Keratinocyte (primary cell): ENCODE results near the gene SUN1. TPM values are rescaled to one million over a fixed set of nuclear protein-coding genes. Genes with fewer than 3 reads are reported as not detected.
A peak's percentile ranks its signal among the peaks of the same experiment; 100 is the strongest.

Experiments used
- DNase-seq: peaks from one replicate; pipeline ENCODE4 v3.0.0-alpha.2; 2011; ENCODE audit warnings: low read depth, missing footprints, low spot score
- FAIRE-seq: peaks from 2 replicates; lab custom pipeline; 2011; peaks lifted over from hg19 to GRCh38; lab: Jason Lieb, UNC
- H2AFZ ChIP-seq: 2 replicates; pipeline ENCODE4 v1.6.0; 2012; ENCODE audit warnings: low read length, control low read depth, inconsistent platforms; ENCODE audit not compliant: control insufficient read depth
- H3K27ac ChIP-seq: 2 replicates; pipeline ENCODE4 v1.5.1; 2011; ENCODE audit warnings: low read length; ENCODE audit not compliant: control insufficient read depth, insufficient read depth
- H3K27me3 ChIP-seq: 3 replicates; pipeline ENCODE4 v1.6.0; 2011; ENCODE audit warnings: low read length; ENCODE audit not compliant: control insufficient read depth, insufficient read depth; ENCODE audit errors: extremely low read depth
- H3K36me3 ChIP-seq, 2 experiments: 2 replicates in 1 of 2; 3 replicates in 1 of 2; pipeline ENCODE4 v1.5.1; 2011; ENCODE audit warnings: low read length in 2 of 2, mild to moderate bottlenecking in 1 of 2; ENCODE audit not compliant: control insufficient read depth in 2 of 2, insufficient read depth in 2 of 2; ENCODE audit errors: extremely low read depth in 1 of 2
- H3K4me1 ChIP-seq: 3 replicates; pipeline ENCODE4 v1.5.1; 2011; ENCODE audit warnings: low read length; ENCODE audit not compliant: control insufficient read depth, insufficient read depth; ENCODE audit errors: extremely low read depth
- H3K4me2 ChIP-seq: 3 replicates; pipeline ENCODE4 v1.6.0; 2011; ENCODE audit warnings: low read depth, low read length; ENCODE audit not compliant: control insufficient read depth, insufficient read depth; ENCODE audit errors: extremely low read depth
- H3K4me3 ChIP-seq, 3 experiments: fragments of 200-600 bp in 1 of 3; sonication (generic) in 1 of 3; 2 replicates in 2 of 3; 3 replicates in 1 of 3; pipeline ENCODE4 v1.5.1; 2011 to 2016; ENCODE audit warnings: low read length in 3 of 3, mild to moderate bottlenecking in 3 of 3, control low read depth in 2 of 3, inconsistent platforms in 1 of 3, low read depth in 1 of 3, mixed read lengths in 1 of 3, mixed run types in 1 of 3, moderate library complexity in 1 of 3; ENCODE audit not compliant: control insufficient read depth in 2 of 3, insufficient read depth in 2 of 3; ENCODE audit errors: extremely low read depth in 1 of 3
- H3K79me2 ChIP-seq: 2 replicates; pipeline ENCODE4 v1.6.0; 2012; ENCODE audit warnings: low read length; ENCODE audit not compliant: control insufficient read depth, insufficient read depth
- H3K9ac ChIP-seq: 3 replicates; pipeline ENCODE4 v1.6.0; 2011; ENCODE audit warnings: low read length; ENCODE audit not compliant: control insufficient read depth, insufficient read depth; ENCODE audit errors: extremely low read depth
- H3K9me1 ChIP-seq: 3 replicates; pipeline ENCODE4 v1.6.0; 2011; ENCODE audit warnings: low read length; ENCODE audit not compliant: control insufficient read depth, insufficient read depth; ENCODE audit errors: extremely low read depth
- H3K9me3 ChIP-seq: 2 replicates; pipeline ENCODE4 v1.5.1; 2012; ENCODE audit warnings: low read depth, low read length; ENCODE audit not compliant: control insufficient read depth
- H4K20me1 ChIP-seq: 3 replicates; pipeline ENCODE4 v1.6.0; 2011; ENCODE audit warnings: low read length; ENCODE audit not compliant: control insufficient read depth, insufficient read depth; ENCODE audit errors: extremely low read depth
- EZH2 ChIP-seq: IDR thresholded peaks from one replicate; pipeline ENCODE4 v1.6.1; 2012; ENCODE audit warnings: inconsistent platforms, mild to moderate bottlenecking, low read length, moderate library complexity
- dilution Hi-C: fragments of 300-500 bp; cut with MboI; formaldehyde crosslinking; loops from one replicate; pipeline ENCODE4 v1.7.0; 2020; ENCODE audit warnings: low sequenced_read_pairs; ENCODE audit not compliant: extremely low pct_ligation_motif_present
- polyA minus RNA-seq, 3 experiments: library from RNA; depleted of rRNA, polyadenylated mRNA; stranded (reverse); fragments of >200 nt; gene quantifications; 1 replicate in 1 of 3; 2 replicates in 1 of 3; 3 replicates in 1 of 3; pipeline ENCODE4 v1.2.3, GENCODE V29; 2011
- polyA plus RNA-seq, 5 experiments: library from polyadenylated mRNA; depleted of rRNA in 3 of 5; stranded (reverse) in 3 of 5; stranded (forward) in 1 of 5; unstranded in 1 of 5; fragments of >200 nt; gene quantifications; 1 replicate in 1 of 5; 2 replicates in 3 of 5; 3 replicates in 1 of 5; pipeline versions ENCODE4 v1.2.1 to v1.2.3, GENCODE V29; 2011 to 2012; ENCODE audit warnings: missing spikeins in 2 of 5, low read depth in 1 of 5, low replicate concordance in 1 of 5
- TF ChIP-seq, protein P1 (sequence below), 3 experiments: IDR thresholded peaks in 1 of 3; conservative IDR thresholded peaks in 1 of 3; optimal IDR thresholded peaks in 1 of 3; 2 replicates in 2 of 3; 3 replicates in 1 of 3; pipeline versions ENCODE3 to v1.5.1; 2011; ENCODE audit warnings: low read length in 3 of 3, mild to moderate bottlenecking in 3 of 3, moderate library complexity in 2 of 3, control low read depth in 1 of 3, inconsistent platforms in 1 of 3; ENCODE audit not compliant: insufficient read depth in 2 of 3; ENCODE audit errors: extremely low read depth in 1 of 3

The SUN1 gene, protein sequence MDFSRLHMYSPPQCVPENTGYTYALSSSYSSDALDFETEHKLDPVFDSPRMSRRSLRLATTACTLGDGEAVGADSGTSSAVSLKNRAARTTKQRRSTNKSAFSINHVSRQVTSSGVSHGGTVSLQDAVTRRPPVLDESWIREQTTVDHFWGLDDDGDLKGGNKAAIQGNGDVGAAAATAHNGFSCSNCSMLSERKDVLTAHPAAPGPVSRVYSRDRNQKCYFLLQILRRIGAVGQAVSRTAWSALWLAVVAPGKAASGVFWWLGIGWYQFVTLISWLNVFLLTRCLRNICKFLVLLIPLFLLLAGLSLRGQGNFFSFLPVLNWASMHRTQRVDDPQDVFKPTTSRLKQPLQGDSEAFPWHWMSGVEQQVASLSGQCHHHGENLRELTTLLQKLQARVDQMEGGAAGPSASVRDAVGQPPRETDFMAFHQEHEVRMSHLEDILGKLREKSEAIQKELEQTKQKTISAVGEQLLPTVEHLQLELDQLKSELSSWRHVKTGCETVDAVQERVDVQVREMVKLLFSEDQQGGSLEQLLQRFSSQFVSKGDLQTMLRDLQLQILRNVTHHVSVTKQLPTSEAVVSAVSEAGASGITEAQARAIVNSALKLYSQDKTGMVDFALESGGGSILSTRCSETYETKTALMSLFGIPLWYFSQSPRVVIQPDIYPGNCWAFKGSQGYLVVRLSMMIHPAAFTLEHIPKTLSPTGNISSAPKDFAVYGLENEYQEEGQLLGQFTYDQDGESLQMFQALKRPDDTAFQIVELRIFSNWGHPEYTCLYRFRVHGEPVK
- polyA plus RNA-seq: 164 to 176 TPM (median 166 TPM) in 3 replicates
- polyA plus RNA-seq (2011; ENCODE audit: low read depth): 137 TPM
- 31.1 and 40.2 TPM in 2 replicates for polyA plus RNA-seq (2011; cell fraction: cytosol; rRNA removed)
- 411 and 514 TPM in 2 replicates for polyA plus RNA-seq (2011; cell fraction: nucleus; rRNA removed)
- 103 and 107 TPM in 2 replicates for polyA plus RNA-seq (2012; ENCODE audit: low replicate concordance)
- polyA minus RNA-seq: 141 to 263 TPM (median 162 TPM) in 3 replicates
- polyA minus RNA-seq (2011; cell fraction: cytosol; rRNA and poly(A)+ RNA removed): 93.2 TPM
- 326 and 435 TPM in 2 replicates for polyA minus RNA-seq (2011; cell fraction: nucleus; rRNA and poly(A)+ RNA removed)

DNA sequence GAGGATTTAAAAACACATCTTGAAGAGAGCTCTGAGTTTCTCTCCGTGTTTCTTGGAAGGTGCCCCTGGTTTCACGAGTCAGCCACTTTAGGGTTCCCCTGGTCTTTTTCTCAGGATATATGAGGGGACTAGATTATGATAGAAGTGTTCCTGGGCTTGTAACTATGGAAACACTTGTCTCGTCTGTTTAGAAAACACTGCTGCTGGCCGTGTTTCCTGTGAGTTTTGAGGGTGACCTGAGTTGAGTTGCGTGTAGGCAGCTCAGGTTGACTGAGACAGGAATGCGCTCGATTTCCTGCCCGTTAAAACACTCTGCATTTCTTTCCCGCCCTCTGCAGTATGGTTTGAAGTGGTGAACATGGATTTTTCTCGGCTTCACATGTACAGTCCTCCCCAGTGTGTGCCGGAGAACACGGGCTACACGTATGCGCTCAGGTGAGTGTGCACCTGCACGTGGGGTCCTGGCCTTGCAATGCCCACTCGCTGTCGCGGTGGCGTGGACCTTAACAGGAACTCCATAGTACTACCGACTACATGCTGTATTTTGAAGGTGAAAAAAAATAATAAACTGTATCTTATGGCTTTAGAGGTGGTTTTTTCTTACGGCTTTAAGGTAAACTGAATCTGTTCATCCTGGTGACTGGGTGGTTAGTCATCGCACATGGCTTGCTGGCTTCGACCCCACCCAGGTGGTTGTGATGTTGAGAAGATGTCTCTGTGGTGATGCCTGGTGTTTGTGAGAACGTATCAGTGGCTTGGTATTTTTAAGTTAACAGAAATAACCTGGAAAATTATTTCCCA lies at the start of gene SUN1:
Gene SUN1 (plus strand): TSS at position 310 of the 801 bp plus-strand sequence. CDS start 49 bp downstream, at position 359.
- peak within 1 kb of the TSS; percentile 100 for H3K27ac ChIP-seq
- peak within 1 kb of the TSS in 2 of 3 experiments; percentile 54 to 67 for H3K4me3 ChIP-seq
- H3K79me2 ChIP-seq: peaks cover 54% of the 10 kb centered on the region
- H3K9ac ChIP-seq: peak within 1 kb of the TSS; percentile 97
- no peaks in the 10 kb centered on the region for H3K9me1 ChIP-seq
- FAIRE-seq: peak; percentile 81
- peak; percentile 95 for DNase-seq
- peaks cover 0 to 10% of the 10 kb centered on the region in 2 experiments for H3K36me3 ChIP-seq
- peak within 1 kb of the TSS; percentile 81 for H3K4me2 ChIP-seq
- H2AFZ ChIP-seq: no peak within 1 kb of the TSS
- no peaks in the 10 kb centered on the region for H3K27me3 ChIP-seq
- TF ChIP-seq EZH2: no peak
- TF ChIP-seq, protein P1, sequence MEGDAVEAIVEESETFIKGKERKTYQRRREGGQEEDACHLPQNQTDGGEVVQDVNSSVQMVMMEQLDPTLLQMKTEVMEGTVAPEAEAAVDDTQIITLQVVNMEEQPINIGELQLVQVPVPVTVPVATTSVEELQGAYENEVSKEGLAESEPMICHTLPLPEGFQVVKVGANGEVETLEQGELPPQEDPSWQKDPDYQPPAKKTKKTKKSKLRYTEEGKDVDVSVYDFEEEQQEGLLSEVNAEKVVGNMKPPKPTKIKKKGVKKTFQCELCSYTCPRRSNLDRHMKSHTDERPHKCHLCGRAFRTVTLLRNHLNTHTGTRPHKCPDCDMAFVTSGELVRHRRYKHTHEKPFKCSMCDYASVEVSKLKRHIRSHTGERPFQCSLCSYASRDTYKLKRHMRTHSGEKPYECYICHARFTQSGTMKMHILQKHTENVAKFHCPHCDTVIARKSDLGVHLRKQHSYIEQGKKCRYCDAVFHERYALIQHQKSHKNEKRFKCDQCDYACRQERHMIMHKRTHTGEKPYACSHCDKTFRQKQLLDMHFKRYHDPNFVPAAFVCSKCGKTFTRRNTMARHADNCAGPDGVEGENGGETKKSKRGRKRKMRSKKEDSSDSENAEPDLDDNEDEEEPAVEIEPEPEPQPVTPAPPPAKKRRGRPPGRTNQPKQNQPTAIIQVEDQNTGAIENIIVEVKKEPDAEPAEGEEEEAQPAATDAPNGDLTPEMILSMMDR (optimal IDR thresholded peaks at IDR 0.05 in 1 of 3, IDR thresholded peaks at IDR 0.05 in 1 of 3, conservative IDR thresholded peaks at IDR 0.05 in 1 of 3; ENCODE audit: extremely low read depth in 1 of 3, insufficient read depth in 2 of 3, low read length in 3 of 3): no peak
- H4K20me1 ChIP-seq: no peaks in the 10 kb centered on the region
- H3K9me3 ChIP-seq: no peaks in the 10 kb centered on the region
- dilution Hi-C loops: no loop called here
- H3K4me1 ChIP-seq: peaks cover 69% of the 10 kb centered on the region

DNA sequence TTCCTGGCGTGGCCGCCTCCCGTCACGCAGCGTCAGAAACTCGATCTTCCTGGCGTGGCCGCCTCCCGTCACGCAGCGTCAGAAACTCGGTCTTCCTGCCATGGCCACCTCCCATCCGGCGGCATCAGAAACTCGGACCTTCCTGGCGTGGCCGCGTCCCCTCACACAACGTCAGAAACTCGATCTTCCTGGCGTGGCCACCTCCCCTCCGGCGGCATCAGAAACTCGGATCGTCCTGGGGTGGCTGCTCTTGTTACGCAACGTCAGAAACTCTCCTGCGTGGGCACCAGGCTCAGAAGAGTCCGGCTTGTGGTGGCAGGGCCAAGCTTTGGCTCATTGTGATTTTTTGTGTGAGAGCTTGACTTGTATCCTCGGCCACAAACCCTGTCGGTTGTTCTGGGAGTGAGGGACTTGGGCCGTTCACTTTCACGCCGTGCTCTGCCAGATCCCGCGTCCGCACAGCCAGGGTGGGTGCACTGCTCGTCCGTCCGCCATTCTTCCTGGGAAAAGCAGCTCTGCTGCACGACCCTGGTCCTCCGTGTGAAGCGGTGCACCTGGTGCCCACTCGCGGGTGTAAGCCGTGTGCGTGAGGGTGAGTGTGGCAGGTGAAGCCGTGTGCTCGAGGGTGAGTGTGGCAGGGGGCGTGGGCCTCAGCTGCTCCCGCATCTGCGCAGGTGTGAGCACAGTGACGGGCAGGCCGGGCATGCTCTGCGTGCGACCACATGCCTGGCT lies 49.4 kb upstream of the SUN1 start:
- FAIRE-seq (no peak), DNase-seq (no peak)
- peaks cover 10 to 45% of the 10 kb centered on the region in 2 experiments for H3K36me3 ChIP-seq
- no peaks in the 10 kb centered on the region for H3K9me1 ChIP-seq
- no peaks in the 10 kb centered on the region for H3K79me2 ChIP-seq
- no peak overlapping the region for H2AFZ ChIP-seq
- H3K9ac ChIP-seq: no peak overlapping the region
- no peaks in the 10 kb centered on the region for H3K27me3 ChIP-seq
- no peaks in the 10 kb centered on the region for H3K4me1 ChIP-seq
- H3K4me2 ChIP-seq: no peak overlapping the region
- peaks cover 4% of the 10 kb centered on the region for H4K20me1 ChIP-seq
- H3K4me3 ChIP-seq: no peak overlapping the region
- no peaks in the 10 kb centered on the region for H3K9me3 ChIP-seq
- dilution Hi-C loops: no loop called here
- no peak overlapping the region for H3K27ac ChIP-seq
- TF ChIP-seq, protein P1 (optimal IDR thresholded peaks at IDR 0.05 in 1 of 3, IDR thresholded peaks at IDR 0.05 in 1 of 3, conservative IDR thresholded peaks at IDR 0.05 in 1 of 3; ENCODE audit: extremely low read depth in 1 of 3, insufficient read depth in 2 of 3, low read length in 3 of 3): no peak
- TF ChIP-seq EZH2: no peak
